GM21528 (cell line): ENCODE results near the gene GCSAML.

Source experiments
- ATAC-seq: cut with Tn5 transposase; IDR thresholded peaks from one replicate; pipeline ENCODE4 v1.9.1; 2021; ENCODE audit warnings: mild to moderate bottlenecking, moderate library complexity; ENCODE audit not compliant: unreplicated experiment, low FRiP score

The GCSAML gene

DNA sequence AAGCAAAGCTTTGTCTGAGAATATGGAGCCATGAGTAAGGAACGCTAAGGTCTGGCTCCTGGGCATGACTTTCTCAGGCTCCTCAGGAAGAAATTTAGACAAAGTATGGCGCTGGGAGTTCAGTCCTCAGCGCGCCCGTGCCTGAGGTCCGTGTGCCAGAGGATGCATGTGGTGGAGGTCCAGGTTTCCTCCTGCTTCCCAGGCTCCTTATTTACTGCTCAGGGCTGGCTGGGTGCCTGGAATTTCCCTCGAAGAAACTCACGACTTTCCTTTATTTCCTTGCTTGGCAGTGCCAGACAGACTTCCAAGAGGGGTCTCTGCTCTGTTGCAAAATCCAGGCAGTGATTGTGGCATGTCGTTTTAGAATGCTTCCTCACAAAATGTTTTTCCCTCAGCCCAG is 13.3 kb downstream of the GCSAML start:
- no peak for ATAC-seq

GRCh38 chr1:247574236-247574635 is 25.3 kb downstream of the GCSAML start:
- no peak for ATAC-seq

GRCh38 chr1:247574664-247575063 is 25.7 kb downstream of the GCSAML start:
- no peak for ATAC-seq

- ATAC-seq: no peak
Observed at GRCh38 chr1:247576514-247576913, 27.6 kb downstream of the GCSAML start.

DNA sequence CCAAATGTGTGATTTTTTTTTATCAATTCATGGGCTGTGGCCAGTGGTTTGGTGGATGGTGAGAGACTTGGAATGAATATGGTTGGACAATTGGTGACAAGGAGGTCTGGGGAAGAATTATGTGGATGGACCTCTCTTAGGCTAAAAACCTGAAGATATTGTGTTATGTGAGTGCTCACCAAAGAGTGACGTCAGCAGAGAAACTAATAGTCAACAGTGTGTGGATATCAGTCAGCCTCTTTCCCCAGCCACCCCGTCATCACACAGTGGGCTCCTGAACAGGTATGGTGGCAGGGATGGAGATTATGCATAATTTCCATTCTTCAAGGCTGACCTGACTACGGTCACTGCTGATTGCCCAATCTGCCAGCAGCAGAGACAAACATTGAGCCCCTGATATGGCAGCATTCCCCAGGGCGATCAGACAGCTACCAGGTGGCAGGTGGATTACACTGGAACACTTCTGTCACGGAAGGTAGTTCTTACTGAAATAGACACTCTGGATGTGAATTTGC is 30.1 kb downstream of the GCSAML start:
- ATAC-seq: no peak

DNA sequence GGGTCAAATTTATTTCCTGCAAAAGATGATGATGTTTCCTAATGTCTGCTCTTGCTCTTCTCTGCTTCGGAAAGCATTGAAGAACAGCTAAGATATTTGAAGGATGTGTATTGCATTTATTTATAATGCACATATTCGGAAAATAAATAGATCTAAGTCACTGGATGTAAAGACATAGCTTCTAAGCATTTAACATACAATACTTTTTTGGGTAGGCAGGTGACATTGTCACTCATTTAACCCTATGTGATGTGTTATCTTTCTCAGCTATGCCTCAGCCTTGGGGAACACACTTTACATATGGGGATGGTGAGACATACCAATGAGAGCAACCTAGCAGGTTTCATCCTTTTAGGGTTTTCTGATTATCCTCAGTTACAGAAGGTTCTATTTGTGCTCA is 39.1 kb downstream of the GCSAML start, which contains the start of gene OR2G2:
Gene OR2G2, plus strand, starts transcription at position 301 of the 400 bp plus-strand sequence. Its CDS starts 0 bp downstream, at position 301.
- ATAC-seq: no peak

DNA sequence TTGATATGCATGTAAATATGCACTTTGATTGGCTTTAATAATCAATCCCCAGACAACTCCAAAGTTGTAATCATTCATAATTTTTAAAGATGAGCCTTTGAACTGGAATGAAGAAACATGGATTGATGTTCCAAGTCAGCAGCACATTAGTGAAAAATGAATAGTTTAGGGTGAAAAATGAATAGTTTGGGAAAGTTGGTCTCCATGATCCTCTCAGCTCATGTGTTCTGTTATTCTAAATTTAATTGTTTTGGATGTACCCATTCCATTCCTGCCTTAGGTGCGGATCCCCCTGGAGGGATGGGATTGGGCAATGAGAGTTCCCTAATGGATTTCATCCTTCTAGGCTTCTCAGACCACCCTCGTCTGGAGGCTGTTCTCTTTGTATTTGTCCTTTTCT is 56.4 kb downstream of the GCSAML start, which contains the start of gene OR2G3:
Gene OR2G3, plus strand, starts transcription at position 301 of the 400 bp plus-strand sequence. Its CDS starts 0 bp downstream, at position 301.
- ATAC-seq: no peak

DNA sequence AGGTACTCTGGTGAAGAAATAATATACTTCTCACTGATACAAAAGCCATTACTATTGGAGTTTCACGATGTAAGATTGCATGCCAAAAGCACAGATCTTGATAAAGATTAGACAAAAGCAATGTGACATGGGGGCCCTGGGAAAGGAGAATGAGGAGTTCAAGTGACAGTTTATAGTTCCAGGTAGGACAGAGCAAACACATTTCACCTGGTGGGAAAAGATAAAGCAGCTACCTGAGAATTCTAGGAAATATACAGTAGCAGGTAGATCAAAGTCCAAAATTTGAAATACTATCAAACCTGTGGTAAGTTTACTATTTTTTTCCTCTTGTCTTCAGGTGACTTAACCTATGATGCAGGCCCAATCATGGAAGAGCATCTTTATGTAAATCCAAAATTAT is 64.5 kb downstream of the GCSAML start:
- ATAC-seq: no peak

DNA sequence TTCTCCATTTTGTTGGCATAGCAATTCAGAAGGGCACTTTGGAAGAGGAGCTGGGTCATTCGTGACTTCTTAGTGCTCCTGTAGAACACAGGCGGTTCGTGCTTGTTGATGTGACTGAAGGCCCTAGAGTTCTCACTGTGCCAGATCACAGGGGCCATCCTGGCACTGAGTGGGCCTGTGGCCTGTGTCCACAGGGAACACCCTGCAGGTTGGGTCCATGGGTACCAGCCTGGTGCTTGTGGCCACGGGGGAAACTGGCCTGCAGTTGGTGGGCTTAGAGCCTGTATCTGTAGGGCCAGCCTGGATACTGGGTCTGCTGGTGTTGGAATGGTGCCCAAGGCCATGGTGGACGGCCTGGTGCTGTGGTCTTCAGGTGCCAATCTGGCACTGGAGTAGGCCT is 65.7 kb downstream of the GCSAML start:
- no peak for ATAC-seq
